Astrocyte (in vitro differentiated cells and primary cell): Measurements from ENCODE around the gene TFDP2.

Experiments used
- EZH2 ChIP-seq: IDR thresholded peaks from 2 replicates; pipeline ENCODE4 v1.6.1; 2012; ENCODE audit warnings: mild to moderate bottlenecking, low read length, inconsistent platforms; ENCODE audit not compliant: insufficient read depth
- TF ChIP-seq, protein P1 (sequence below): IDR thresholded peaks from 2 replicates; pipeline ENCODE4 v1.5.1; 2011; ENCODE audit warnings: low read depth, mild to moderate bottlenecking, inconsistent platforms, low read length, moderate library complexity; ENCODE audit not compliant: insufficient read depth

DNA sequence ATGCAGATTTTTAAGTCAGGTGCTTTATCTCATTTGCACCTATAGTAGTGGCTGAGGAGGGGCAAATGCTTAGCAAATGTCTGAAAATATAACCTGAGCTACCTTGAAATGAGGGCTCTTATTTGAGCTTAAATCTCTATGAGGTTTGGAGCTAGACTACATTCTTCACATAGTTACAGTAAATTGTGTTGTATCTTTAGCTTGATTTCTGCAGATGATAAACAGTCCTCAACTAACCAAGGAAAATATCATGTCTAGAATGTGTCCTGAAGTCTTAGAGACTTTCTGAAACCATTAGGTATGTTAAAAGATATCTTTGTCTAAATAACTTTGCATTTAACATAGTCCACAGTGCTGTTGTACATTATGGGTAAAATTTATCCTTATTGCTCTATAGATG, 145.3 kb downstream of the TFDP2 start:
- TF ChIP-seq, protein P1, sequence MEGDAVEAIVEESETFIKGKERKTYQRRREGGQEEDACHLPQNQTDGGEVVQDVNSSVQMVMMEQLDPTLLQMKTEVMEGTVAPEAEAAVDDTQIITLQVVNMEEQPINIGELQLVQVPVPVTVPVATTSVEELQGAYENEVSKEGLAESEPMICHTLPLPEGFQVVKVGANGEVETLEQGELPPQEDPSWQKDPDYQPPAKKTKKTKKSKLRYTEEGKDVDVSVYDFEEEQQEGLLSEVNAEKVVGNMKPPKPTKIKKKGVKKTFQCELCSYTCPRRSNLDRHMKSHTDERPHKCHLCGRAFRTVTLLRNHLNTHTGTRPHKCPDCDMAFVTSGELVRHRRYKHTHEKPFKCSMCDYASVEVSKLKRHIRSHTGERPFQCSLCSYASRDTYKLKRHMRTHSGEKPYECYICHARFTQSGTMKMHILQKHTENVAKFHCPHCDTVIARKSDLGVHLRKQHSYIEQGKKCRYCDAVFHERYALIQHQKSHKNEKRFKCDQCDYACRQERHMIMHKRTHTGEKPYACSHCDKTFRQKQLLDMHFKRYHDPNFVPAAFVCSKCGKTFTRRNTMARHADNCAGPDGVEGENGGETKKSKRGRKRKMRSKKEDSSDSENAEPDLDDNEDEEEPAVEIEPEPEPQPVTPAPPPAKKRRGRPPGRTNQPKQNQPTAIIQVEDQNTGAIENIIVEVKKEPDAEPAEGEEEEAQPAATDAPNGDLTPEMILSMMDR = no peak
- TF ChIP-seq EZH2 = no peak
